ENCODE results near the gene TRPM2.

TRPM2 gene

GRCh38 chr21:44448651-44449131 lies 95.3 kb downstream of the TRPM2 start:
- no peak for DNase-seq

DNA sequence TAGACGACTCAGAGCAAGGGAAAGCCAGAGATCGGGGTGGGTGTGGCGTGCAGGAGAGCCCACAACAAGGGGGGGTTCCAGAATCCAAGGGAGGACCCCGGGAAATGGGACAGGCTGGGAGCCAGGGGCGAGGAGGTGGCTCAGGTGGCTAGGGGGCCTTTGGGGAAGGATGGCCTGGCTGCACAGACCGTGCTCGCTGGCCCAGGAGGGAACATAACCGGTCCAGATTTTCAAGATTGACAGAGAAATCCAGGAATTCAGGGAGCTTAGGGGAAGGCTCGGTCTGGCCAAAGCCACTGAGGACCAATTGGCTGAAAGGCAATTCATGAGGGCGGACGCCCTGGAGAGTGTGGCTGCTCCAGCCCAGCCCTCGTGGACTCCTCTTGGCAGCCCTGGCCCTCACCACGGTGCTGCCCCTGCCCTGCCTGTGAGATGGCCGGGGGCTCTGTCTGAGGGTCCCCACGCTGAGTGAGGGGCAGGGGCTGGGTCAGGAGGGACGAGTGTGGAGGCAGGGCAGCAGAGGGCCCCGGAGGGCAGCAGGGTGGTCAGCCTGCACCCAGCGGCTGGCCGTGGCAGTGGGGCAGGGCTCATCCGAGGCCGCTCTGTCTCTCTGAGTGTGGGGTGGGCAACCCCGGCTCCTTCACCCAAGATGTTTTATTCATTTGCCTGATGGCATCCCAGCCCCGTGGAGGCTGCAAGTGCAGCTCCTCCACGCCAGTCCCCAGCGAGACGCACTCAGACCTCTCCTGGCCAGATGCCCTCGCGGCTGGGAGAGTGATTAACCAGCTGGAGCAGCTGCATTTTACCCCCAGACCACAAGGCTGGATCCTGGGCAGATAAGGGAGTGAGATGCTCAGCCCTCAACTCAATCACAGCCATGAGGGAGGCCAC lies 96.3 kb downstream of the TRPM2 start:
- no peak for DNase-seq

DNA sequence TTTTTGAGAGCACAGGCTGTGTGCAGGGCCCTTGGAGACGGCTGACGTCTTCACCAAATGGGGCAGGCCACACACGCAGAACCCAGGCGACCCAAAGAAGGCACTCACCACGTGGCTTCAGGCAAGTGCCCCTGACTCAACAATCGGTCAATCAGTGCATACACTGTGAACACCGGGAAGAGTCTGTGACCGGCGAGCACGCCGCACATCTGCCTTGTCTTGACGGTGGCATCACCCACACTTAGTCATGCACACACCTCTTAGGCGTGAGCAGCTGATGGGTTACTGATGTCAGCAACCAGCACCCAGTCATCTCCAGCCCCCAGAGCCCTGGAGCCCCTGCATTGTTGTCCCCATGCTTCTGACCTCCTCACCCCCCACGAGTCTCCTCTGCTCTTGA lies 97.0 kb downstream of the TRPM2 start:
- no peak for DNase-seq

DNA sequence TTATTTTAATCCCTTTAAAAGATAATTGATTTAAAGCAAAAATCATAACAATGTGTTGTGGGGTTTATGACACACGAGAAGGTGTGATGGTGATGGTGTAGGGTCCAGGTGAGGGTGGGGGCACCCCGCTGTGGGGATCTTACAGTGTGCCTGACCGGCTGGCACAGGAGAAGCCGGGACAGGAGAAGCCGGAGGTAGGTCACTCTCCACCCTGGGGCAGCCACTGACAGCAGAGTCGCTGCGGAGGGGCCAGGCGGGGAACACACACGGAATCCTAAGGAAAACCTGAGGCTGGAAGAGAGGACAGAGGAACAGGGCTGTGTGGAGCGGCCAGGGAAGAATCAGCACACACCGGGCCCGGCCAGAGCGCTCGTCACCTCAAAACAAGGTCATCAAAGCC lies 97.6 kb downstream of the TRPM2 start:
- no peak for DNase-seq

- DNase-seq = no peak
Measured at GRCh38 chr21:44453120-44453519, 99.7 kb downstream of the TRPM2 start.

DNA sequence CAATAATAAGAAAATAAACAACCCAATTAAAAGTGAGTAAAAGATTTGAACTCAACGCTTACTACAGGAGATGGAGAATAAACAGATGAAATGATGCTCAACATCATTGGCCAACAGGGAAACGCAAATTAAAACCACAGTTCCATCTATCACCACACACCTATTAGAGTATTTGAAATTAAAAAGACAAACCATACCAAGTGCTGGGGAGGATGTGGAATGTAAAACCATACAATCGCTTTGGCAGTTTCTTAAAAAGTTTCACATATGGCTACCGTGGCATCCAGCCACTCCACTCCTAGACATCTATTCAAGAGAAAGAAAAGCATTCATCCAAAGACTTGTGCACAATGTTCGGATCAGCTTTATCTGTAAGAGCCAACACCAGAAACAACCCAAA lies 100.6 kb downstream of the TRPM2 start:
- DNase-seq = no peak

GRCh38 chr21:44454747-44455523 lies 101.5 kb downstream of the TRPM2 start, which contains the start of gene LRRC3:
Gene LRRC3, plus strand, starts transcription at chr21:44455510. Its CDS starts 1,135 bp downstream, at chr21:44456645.
- peak; percentile 78 for DNase-seq

DNA sequence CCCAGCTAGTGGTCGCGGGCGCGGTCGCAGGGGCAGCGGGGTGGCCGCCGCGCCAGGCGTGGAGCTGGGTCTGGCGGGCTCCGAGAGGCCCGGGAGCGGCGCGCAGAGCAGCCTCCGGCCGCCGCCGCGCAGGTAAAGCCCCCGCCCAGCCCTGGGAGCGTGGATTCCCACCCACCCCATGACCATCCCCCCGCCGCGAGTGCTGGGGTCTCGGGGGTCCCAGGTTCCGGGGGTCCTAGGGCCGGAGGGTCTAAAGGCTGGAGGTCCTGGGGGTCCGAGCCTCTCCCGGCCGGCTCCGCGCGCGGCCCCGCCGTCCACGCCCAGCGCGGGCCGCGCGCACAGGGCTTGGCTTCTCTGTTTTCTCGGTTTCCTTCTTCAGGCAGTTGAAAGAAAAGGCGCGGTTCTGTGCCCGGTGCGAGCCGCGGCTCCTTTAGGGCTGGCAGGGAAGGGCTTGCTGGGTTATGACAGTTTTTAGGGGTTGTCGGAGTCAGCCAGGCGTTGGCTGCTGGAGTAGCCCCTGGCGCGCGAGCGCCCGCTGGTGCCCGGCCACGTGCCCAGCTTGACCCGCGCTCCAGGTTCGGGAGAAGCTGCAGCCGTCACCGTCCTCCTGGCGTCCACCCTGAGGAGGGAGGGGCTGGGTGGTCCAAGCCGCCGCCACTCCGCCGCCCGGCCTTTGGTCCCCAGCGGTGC lies 102.2 kb downstream of the TRPM2 start:
- DNase-seq = peak; percentile 9

- DNase-seq = no peak
Measured at GRCh38 chr21:44456214-44456914, 102.9 kb downstream of the TRPM2 start.

DNA sequence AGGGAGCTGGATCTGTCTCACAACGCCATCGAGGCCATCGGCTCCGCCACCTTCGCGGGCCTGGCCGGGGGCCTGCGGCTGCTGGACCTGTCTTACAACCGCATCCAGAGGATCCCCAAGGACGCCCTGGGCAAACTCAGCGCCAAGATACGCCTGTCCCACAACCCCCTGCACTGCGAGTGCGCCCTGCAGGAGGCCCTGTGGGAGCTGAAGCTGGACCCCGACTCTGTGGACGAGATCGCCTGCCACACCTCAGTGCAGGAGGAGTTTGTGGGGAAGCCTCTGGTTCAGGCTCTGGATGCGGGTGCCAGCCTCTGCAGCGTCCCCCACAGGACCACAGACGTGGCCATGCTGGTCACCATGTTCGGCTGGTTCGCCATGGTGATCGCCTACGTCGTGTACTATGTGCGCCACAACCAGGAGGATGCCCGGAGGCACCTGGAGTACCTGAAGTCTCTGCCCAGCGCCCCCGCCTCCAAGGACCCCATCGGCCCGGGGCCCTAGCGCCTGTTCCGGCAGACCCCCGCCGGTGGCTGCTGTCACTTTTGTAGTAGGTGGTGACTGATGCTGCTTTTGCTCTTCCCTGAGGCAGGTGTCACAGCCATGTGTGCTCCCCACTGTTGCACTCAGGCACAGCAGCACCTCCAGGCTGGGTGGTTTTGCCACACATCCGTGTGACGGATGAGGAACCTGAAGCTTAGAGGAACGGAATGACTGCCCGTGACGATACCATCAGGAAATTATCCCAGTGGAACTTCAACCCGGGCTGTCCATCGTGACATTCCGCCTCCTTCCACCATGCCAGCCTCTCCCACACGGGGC lies 103.7 kb downstream of the TRPM2 start:
- no peak for DNase-seq

GRCh38 chr21:44458971-44459711 lies 105.7 kb downstream of the TRPM2 start:
- DNase-seq = no peak

DNA sequence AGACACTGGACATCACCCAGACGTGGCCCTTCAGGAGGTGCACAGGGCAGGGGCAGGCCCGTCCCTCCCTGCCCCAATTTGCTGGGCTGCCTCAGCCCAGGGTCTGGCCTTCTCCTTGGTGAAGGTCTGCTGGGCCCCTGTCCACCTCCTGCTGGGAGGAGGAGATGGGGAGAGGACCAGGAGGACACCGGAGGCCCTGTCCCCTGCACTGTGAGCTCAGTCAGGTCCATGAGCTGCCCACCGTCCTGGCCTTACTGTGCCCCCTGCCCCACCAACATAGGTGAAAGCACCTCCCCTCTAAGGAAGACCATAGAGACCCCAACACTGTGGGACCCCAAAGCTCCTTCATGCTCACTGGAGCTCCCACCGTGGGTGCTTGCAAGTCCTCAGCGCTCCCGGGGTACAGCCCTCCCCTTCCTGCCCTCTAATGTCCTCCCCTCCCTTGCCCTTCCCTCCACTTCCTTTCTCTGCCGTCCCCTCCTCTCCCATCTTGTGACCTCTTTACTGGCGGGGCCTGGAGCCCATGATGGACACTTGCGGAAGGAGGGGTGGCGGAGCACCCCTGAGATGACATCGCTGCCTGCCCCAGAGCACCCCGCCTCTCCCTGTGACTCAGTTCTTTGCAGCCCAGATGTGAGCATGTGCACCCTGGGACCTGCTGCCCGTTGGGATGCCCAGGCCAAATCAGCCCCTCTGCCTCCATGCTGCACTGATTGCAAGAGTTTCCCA lies 106.5 kb downstream of the TRPM2 start:
- no peak for DNase-seq

DNA sequence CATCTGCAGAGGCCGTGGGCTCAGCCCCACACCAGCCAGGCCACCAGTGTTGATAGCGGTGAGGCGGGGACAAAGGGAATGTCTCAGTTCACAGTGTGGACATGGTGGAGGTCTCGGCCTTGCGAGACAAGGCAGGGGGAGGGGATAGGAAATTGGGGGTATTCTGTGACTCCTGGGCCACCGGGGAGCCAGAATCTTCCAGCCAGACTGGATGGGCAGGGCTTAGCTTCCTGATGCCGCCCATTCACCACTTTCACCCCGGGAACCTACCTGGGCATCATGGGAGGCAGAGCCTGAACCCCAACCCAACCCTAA lies 107.0 kb downstream of the TRPM2 start:
- no peak for DNase-seq

DNA sequence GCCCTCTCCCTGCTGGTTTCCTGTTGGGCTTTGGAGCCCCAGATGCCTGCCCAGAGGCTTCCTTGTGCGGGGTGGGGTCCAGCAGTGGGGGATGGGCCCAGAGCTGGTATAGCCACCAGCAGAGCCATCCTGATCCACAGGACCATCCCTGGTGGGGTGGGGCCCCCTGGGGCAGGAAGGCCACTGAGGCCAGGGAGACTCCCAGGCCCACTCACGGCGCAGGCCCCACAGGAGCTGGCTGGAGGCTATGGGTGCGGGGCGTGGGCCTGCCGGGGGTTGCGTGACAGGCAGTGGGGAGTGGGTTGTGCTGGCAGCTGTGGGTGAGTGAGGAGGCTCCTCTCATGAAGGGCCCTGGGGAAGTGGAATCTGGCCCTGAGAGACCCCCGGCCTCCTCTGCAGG lies 107.6 kb downstream of the TRPM2 start:
- DNase-seq = no peak

DNA sequence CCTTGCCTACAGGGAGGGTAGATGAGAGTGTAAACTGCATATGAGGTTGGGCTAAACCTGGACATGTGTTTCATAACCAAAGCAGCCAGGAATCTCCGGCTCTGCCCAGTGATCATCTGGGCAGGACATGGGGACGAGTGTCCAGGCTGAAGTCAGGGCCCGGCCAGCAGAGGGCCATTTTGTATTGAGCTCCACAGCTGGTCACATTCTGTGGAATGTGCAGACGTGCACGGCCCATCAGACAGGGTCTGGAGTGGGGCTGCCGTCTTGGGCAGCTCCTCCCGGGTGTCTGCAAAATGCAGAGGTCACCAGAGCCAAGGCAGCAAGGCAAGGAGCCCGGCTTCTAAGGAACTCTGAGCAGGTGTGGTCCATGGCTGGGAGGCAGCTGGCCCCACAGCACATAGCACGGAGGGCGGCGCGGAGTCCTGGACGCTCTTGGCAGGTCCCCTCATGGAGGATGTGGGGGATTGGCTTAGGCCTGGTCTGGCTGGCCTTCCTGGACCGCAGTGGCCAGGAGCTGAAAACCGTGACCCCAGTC lies 108.1 kb downstream of the TRPM2 start:
- no peak for DNase-seq

DNA sequence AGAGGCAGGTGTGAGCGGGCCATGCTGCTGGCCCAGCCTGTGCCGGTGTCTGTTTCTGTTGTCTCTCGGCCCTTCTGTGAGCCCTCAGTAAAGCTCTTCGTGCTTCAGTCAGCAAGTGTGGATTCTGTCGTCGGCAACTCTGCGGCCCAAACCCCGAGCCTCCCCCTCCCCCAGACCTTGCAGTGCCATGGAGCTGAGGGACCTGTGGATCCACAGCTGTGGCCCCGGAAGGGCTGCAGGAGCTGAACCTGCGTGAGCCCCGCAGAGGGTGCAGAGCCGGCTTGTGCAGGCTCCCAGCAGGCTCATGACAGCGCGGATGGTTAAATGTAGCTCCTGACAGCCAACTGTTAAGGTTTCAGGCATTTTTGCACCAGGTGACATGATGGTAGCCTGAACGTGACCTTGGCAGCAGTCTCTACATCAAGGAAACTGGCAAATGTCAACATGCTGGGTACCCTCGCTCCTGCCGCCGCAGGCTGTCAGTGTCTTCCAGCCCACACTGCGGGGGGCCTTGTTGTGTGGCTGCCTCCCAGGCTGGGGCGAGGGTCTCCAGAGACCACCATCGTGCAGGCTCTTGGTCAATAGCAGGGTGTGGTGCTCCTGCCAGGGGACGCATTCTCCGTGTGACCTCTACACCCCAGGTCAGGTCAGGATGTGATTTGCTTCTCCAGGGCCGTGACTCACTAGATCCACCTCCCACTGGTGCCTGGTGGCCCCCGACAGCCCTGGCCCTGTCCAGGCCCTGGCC lies 108.8 kb downstream of the TRPM2 start:
- DNase-seq = no peak

DNA sequence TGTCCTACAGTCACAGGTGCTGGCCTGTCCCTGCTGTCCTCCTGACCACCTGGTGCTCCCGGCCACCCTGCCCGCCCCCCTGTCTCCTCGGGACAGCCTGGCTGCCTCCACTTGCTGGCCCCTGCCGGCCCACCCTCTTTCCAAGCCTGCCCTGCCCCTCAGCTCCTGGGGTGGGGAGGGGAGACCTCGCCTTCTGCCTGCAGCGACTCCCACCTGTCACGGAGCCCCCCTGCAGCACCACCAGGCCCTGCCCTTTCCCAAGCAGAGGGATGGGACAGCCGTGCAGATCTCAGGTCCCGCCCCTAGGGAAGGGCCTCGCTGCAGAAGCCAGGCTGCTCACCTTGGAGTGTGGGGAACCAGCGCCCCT lies 109.4 kb downstream of the TRPM2 start:
- DNase-seq = no peak

DNA sequence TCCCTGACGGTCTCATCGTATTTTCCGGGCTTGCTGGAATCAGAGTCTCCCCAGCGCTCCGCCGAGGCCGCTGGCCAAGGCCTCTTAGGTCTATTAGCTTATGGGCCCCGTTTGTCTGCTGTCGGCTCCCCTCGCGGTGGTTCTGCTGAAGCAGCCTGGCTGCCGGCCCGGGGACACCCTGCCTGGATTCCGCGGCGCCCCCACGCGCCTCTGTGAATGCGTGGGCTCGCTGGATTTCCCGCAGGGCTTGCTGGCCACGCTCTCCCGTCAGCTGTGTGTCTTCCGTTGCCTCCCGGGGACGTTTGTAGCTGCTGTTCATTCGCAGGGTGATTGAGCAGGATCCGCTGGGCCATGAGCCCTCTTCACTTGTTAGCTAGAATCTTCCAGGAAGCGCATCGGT lies 110.3 kb downstream of the TRPM2 start:
- no peak for DNase-seq

DNA sequence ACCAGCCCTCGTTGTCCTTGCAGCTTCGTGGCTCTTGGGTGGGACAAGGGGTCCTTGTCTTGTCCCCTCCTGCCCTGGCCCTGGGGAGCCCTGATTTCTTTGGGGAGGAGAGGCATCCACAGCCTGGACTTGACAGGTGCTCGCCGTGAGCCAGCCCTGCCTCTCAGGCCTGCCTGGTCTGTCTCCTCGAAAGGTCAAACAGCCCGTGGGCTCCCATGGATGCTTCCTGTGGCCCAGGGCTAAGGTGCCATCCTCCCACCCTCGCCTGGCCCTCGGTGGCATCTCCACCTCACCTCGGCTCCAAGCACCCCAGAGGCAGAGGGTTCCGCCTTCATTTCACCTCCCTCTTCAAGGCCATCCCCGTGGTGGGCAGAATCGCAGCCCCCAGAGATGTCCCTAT lies 110.9 kb downstream of the TRPM2 start:
- DNase-seq = no peak

Measured in NCI-H748 treated with DMSO at 0.1 percent for 48 hours (cell line).